ENCODE data around the gene DRD3.

The DRD3 gene

GRCh38 chr3:114080201-114080600, 98.7 kb downstream of the DRD3 start:
- in situ Hi-C loops (cut with HindIII; ENCODE audit: low sequenced_read_pairs) = no loop called here

DNA sequence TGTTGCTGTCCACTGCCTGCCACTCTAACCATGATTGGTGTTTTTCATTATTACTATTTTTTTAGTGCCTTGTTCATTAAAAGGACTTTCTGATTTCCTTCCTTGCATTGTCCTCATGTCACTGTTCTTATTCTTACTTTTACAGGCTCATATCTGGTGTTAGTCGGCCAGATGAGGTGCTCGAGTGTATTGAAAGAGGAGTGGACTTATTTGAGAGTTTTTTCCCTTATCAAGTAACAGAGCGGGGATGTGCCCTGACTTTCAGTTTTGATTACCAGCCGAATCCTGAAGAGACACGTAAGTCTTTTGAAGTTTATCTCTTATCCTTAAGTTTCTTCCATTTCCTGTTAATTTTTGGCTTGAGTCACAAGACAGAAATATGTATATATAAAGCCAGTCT, 99.1 kb downstream of the DRD3 start:
- in situ Hi-C loops (cut with HindIII; ENCODE audit: low sequenced_read_pairs) = no loop called here

- in situ Hi-C loops (cut with HindIII; ENCODE audit: low sequenced_read_pairs) = no loop called here
Measured at GRCh38 chr3:114078126-114078525, 100.7 kb downstream of the DRD3 start.
